ENCODE measurements around the gene HES5.

DNA sequence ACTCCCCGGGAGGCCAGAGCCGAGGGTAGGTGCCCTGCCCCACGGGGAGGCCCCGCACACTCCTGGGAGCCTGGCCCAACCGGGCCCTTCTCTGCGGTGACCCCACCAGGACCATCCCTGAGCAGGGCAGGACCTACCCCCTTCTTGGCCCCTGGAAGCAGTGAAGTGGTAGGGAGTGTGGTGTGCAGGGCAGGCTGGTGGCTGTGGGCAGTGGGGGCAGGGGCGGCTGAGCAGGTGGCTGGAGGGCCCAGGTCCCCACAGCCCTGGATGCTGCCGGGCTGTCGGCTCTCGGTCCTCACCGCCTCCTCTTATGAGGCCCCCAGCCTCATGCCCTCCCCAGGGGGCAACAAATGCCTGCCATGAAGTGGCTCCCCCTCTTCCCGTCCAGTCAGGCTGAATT is 34.5 kb downstream of the HES5 start:
- no peak for TF ChIP-seq YY1 (IDR thresholded peaks at IDR 0.05; ENCODE audit: low read depth)
- no peak for TF ChIP-seq CREB1 (IDR thresholded peaks at IDR 0.05; ENCODE audit: low read depth)
- no peak for TF ChIP-seq RAD21 (IDR thresholded peaks at IDR 0.05; ENCODE audit: low read depth)
- TF ChIP-seq, protein P1, sequence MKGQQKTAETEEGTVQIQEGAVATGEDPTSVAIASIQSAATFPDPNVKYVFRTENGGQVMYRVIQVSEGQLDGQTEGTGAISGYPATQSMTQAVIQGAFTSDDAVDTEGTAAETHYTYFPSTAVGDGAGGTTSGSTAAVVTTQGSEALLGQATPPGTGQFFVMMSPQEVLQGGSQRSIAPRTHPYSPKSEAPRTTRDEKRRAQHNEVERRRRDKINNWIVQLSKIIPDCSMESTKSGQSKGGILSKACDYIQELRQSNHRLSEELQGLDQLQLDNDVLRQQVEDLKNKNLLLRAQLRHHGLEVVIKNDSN (IDR thresholded peaks at IDR 0.05) = no peak
- no peak for TF ChIP-seq NFIC (IDR thresholded peaks at IDR 0.05)
- TF ChIP-seq, protein P2, sequence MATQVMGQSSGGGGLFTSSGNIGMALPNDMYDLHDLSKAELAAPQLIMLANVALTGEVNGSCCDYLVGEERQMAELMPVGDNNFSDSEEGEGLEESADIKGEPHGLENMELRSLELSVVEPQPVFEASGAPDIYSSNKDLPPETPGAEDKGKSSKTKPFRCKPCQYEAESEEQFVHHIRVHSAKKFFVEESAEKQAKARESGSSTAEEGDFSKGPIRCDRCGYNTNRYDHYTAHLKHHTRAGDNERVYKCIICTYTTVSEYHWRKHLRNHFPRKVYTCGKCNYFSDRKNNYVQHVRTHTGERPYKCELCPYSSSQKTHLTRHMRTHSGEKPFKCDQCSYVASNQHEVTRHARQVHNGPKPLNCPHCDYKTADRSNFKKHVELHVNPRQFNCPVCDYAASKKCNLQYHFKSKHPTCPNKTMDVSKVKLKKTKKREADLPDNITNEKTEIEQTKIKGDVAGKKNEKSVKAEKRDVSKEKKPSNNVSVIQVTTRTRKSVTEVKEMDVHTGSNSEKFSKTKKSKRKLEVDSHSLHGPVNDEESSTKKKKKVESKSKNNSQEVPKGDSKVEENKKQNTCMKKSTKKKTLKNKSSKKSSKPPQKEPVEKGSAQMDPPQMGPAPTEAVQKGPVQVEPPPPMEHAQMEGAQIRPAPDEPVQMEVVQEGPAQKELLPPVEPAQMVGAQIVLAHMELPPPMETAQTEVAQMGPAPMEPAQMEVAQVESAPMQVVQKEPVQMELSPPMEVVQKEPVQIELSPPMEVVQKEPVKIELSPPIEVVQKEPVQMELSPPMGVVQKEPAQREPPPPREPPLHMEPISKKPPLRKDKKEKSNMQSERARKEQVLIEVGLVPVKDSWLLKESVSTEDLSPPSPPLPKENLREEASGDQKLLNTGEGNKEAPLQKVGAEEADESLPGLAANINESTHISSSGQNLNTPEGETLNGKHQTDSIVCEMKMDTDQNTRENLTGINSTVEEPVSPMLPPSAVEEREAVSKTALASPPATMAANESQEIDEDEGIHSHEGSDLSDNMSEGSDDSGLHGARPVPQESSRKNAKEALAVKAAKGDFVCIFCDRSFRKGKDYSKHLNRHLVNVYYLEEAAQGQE (IDR thresholded peaks at IDR 0.05; ENCODE audit: low read depth) = no peak
- TF ChIP-seq EGR1 (IDR thresholded peaks at IDR 0.05) = no peak
- no peak for TF ChIP-seq TCF12 (IDR thresholded peaks at IDR 0.05; ENCODE audit: low read depth)
- TF ChIP-seq, protein P3, sequence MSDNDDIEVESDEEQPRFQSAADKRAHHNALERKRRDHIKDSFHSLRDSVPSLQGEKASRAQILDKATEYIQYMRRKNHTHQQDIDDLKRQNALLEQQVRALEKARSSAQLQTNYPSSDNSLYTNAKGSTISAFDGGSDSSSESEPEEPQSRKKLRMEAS (IDR thresholded peaks at IDR 0.05) = no peak
- TF ChIP-seq FOXM1 (IDR thresholded peaks at IDR 0.05; ENCODE audit: borderline replicate concordance, low read depth) = no peak
- TF ChIP-seq EP300 (IDR thresholded peaks at IDR 0.05; ENCODE audit: borderline replicate concordance) = no peak
- TF ChIP-seq ZBTB7A (IDR thresholded peaks at IDR 0.05; ENCODE audit: low read depth) = 0 out of 2 replicates have a peak, but pooled peaks have one; percentile 2
- no peak for TF ChIP-seq TAF1 (IDR thresholded peaks at IDR 0.05; ENCODE audit: low read depth)
- no peak for TF ChIP-seq TEAD4 (IDR thresholded peaks at IDR 0.05)
